Type B pancreatic cell (in vitro differentiated cells): ENCODE results near the gene CRYGA. TPM values are rescaled to one million over a fixed set of nuclear protein-coding genes. Genes with fewer than 3 reads are reported as not detected.

Experiments
- DNase-seq: peaks from one replicate; pipeline ENCODE4 v3.0.0; 2021; ENCODE audit warnings: mixed read lengths; ENCODE audit not compliant: unreplicated experiment; ENCODE audit errors: extremely low spot score
- H3K27ac Mint-ChIP-seq: 2 replicates; pipeline ENCODE4 v1.8.0; 2021; ENCODE audit warnings: mild to moderate bottlenecking, mixed read lengths
- H3K27me3 Mint-ChIP-seq: 2 replicates; pipeline ENCODE4 v1.8.0; 2021; ENCODE audit warnings: mixed read lengths
- H3K36me3 Mint-ChIP-seq: 2 replicates; pipeline ENCODE4 v1.8.0; 2021; ENCODE audit warnings: mixed read lengths
- H3K4me1 Mint-ChIP-seq: one replicate; pipeline ENCODE4 v1.8.0; 2021; ENCODE audit warnings: mixed read lengths; ENCODE audit not compliant: unreplicated experiment
- H3K4me3 Mint-ChIP-seq: 2 replicates; pipeline ENCODE4 v1.8.0; 2021; ENCODE audit warnings: mild to moderate bottlenecking, mixed read lengths
- H3K9me3 Mint-ChIP-seq: 2 replicates; pipeline ENCODE4 v1.8.0; 2021; ENCODE audit warnings: mixed read lengths
- CTCF ChIP-seq: fragments of 200-600 bp; sonication (generic); conservative IDR thresholded peaks from 2 replicates; pipeline ENCODE4 v1.5.0; 2021; ENCODE audit warnings: antibody characterized with exemption, mild to moderate bottlenecking
- total RNA-seq: library from RNA; stranded (reverse); gene quantifications from 2 replicates; pipeline ENCODE4 v1.2.1, GENCODE V29; 2021; ENCODE audit warnings: low replicate concordance

Gene CRYGA
- total RNA-seq, 1 donor from 2014 or later, result not detected

DNA sequence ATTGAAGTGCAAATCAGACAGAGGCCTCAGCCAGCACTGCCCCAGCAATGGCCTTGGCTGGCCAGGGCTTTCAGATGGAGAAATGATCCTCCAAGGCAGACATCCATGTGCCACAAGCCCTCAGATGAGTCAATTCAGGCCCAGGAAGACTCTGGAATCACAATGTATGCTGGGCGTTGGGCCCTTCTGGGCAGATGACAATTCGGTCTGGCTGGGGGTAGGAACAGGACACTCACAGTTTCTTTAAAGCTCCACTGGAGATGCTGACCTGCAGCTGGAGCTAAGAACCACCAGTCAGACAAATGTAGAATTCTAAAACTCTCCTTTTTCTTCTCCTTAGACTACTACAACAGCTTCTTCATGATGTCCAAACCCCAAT, 26.7 kb downstream of the CRYGA start:
- H3K27ac Mint-ChIP-seq, result peak overlapping the region; percentile 61
- H3K27me3 Mint-ChIP-seq, result no peaks in the 10 kb centered on the region
- peaks cover 7% of the 10 kb centered on the region for H3K9me3 Mint-ChIP-seq

GRCh38 chr2:208135794-208136715, 27.3 kb downstream of the CRYGA start:
- no peaks in the 10 kb centered on the region for H3K27me3 Mint-ChIP-seq
- H3K4me3 Mint-ChIP-seq, result no peak overlapping the region
- peaks cover 7% of the 10 kb centered on the region for H3K9me3 Mint-ChIP-seq
- H3K27ac Mint-ChIP-seq, result peak overlapping the region; percentile 61
- H3K4me1 Mint-ChIP-seq, result peaks cover 5% of the 10 kb centered on the region
- no peak for DNase-seq
- no peak for TF ChIP-seq CTCF
- H3K36me3 Mint-ChIP-seq, result no peaks in the 10 kb centered on the region

More for the DNA sequence above, 26.7 kb downstream of the CRYGA start:
- Mint-ChIP-seq H3K4me1 (peaks cover 4% of the 10 kb centered on the region), H3K4me3 (no peak overlapping the region), H3K36me3 (no peaks in the 10 kb centered on the region)
- no peak for DNase-seq
- no peak for TF ChIP-seq CTCF

- H3K27ac Mint-ChIP-seq, result no peak overlapping the region
- H3K27me3 Mint-ChIP-seq, result no peaks in the 10 kb centered on the region
- no peak overlapping the region for H3K4me3 Mint-ChIP-seq
- TF ChIP-seq CTCF, result no peak
- peaks cover 15% of the 10 kb centered on the region for H3K4me1 Mint-ChIP-seq
- no peaks in the 10 kb centered on the region for H3K36me3 Mint-ChIP-seq
- no peak for DNase-seq
- peaks cover 7% of the 10 kb centered on the region for H3K9me3 Mint-ChIP-seq
Measured at GRCh38 chr2:208134928-208135586, 28.3 kb downstream of the CRYGA start.

DNA sequence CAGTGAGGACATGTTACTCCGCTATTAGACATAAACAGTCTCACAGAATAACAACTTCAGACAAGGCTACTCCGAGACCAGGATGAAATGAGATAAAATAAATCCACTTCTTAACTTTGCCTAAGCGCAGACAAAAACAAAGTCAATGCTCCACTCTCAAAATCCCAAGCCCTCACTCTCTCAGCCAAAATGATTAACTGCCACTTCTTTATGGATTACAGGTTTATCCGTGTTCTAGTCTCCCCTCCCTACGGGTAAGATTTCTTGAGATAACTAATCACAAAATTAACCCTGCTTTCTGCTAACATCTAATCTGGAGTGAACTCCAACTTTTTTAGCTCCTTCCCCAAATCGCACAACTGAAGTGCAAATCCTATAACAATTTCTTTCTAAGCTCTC, 32.7 kb downstream of the CRYGA start:
- H3K36me3 Mint-ChIP-seq, result no peaks in the 10 kb centered on the region
- TF ChIP-seq CTCF, result no peak
- H3K4me1 Mint-ChIP-seq, result peaks cover 19% of the 10 kb centered on the region
- peak overlapping the region; percentile 4 for H3K4me3 Mint-ChIP-seq
- DNase-seq, result no peak
- no peak overlapping the region for H3K27ac Mint-ChIP-seq
- H3K9me3 Mint-ChIP-seq, result no peaks in the 10 kb centered on the region
- no peaks in the 10 kb centered on the region for H3K27me3 Mint-ChIP-seq

GRCh38 chr2:208129744-208130711, 33.4 kb downstream of the CRYGA start, which contains the start of gene CRYGC:
TSS of gene CRYGC (minus strand) at chr2:208129828. CDS start at chr2:208129792, 36 bp downstream.
- peak within 1 kb of the TSS; percentile 31 for H3K27ac Mint-ChIP-seq
- no peaks in the 10 kb centered on the region for H3K27me3 Mint-ChIP-seq
- no peaks in the 10 kb centered on the region for H3K36me3 Mint-ChIP-seq
- no peak for DNase-seq
- no peak for TF ChIP-seq CTCF
- peaks cover 19% of the 10 kb centered on the region for H3K4me1 Mint-ChIP-seq
- no peaks in the 10 kb centered on the region for H3K9me3 Mint-ChIP-seq
- H3K4me3 Mint-ChIP-seq, result no peak within 1 kb of the TSS
